Non-pigmented ciliary epithelial cell (primary cell): ENCODE data around the gene NBDY.
A peak's percentile ranks its signal among the peaks of the same experiment; 100 is the strongest.
"Not testable (repeated sequence)": the region's sequence is repeated elsewhere in the genome, so short reads cannot be mapped to it uniquely, and the experiment has no call there.

ENCODE experiments used
- DNase-seq: peaks from one replicate; pipeline ENCODE4 v3.0.0-alpha.2; 2010; ENCODE audit warnings: low read depth

The NBDY gene

GRCh38 chrX:56800801-56801200 is 71.8 kb downstream of the NBDY start:
- no peak for DNase-seq

- no peak for DNase-seq
Observed at GRCh38 chrX:56802428-56802827, 73.4 kb downstream of the NBDY start.

- DNase-seq = no peak
Observed at GRCh38 chrX:56802921-56803849, 74.1 kb downstream of the NBDY start.

GRCh38 chrX:56803850-56804681 is 75.0 kb downstream of the NBDY start:
- no peak for DNase-seq

GRCh38 chrX:56804867-56805266 is 75.8 kb downstream of the NBDY start:
- no peak for DNase-seq

- no peak for DNase-seq
Observed at GRCh38 chrX:56805399-56805798, 76.4 kb downstream of the NBDY start.

GRCh38 chrX:56806176-56806575 is 77.1 kb downstream of the NBDY start:
- not testable (repeated sequence) for DNase-seq

- DNase-seq = no peak
Observed at GRCh38 chrX:56811599-56811998, 82.6 kb downstream of the NBDY start.

GRCh38 chrX:56812515-56813105 is 83.6 kb downstream of the NBDY start:
- no peak for DNase-seq

- peak; percentile 36 for DNase-seq
Observed at GRCh38 chrX:56813318-56813837, 84.3 kb downstream of the NBDY start.

GRCh38 chrX:56817179-56817578 is 88.1 kb downstream of the NBDY start:
- DNase-seq = no peak

GRCh38 chrX:56826020-56826419 is 97.0 kb downstream of the NBDY start:
- no peak for DNase-seq

GRCh38 chrX:56833626-56834025 is 104.6 kb downstream of the NBDY start:
- no peak for DNase-seq

GRCh38 chrX:56853436-56853835 is 124.4 kb downstream of the NBDY start:
- no peak for DNase-seq

- no peak for DNase-seq
Observed at GRCh38 chrX:56857042-56857441, 128.0 kb downstream of the NBDY start.

GRCh38 chrX:56860888-56861287 is 131.8 kb downstream of the NBDY start:
- DNase-seq = no peak
